GM18951 (cell line): ENCODE measurements around the gene ST6GAL1.
"Not testable (repeated sequence)": the region's sequence is repeated elsewhere in the genome, so short reads cannot be mapped to it uniquely, and the experiment has no call there.

ENCODE experiments used
- POLR2A ChIP-seq: IDR thresholded peaks from 4 replicates; pipeline ENCODE4 v1.6.1; 2011; ENCODE audit warnings: mild to moderate bottlenecking; ENCODE audit not compliant: insufficient read length, insufficient read depth; ENCODE audit errors: extremely low read depth
- in situ Hi-C: fragments of 300-500 bp; cut with MboI; formaldehyde crosslinking; loops from one replicate; pipeline ENCODE4 v1.12.0; 2022; ENCODE audit warnings: low sequenced_read_pairs, mixed read lengths, inconsistent platforms; ENCODE audit not compliant: unreplicated experiment

ST6GAL1 gene

DNA sequence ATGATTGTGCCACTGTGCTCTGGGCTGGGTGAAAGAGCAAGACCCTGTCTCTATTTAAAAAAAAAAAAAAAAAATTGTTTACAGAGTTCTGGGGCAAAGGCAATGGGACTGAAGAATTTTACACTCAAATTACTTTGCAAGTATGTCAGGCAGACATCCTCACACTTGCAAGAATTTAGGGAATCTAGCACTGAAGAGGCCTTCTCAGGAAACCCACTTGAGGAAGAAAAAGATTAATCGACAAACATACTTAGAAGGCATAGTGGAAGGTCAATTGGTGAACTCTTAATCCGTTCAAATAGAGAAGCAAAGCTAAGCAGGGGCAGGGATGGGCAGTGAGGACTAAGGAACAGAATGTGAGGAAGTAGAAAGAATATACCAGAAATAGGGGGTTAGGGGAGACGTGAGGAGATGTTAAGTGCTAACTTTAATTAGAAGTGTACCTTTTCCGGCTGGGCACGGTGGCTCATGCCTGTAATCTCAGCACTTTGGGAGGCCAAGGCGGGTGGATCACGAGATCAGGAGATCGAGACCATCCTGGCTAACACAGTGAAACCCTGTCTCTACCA lies 15.0 kb downstream of the ST6GAL1 start:
- in situ Hi-C loops: no loop called here

DNA sequence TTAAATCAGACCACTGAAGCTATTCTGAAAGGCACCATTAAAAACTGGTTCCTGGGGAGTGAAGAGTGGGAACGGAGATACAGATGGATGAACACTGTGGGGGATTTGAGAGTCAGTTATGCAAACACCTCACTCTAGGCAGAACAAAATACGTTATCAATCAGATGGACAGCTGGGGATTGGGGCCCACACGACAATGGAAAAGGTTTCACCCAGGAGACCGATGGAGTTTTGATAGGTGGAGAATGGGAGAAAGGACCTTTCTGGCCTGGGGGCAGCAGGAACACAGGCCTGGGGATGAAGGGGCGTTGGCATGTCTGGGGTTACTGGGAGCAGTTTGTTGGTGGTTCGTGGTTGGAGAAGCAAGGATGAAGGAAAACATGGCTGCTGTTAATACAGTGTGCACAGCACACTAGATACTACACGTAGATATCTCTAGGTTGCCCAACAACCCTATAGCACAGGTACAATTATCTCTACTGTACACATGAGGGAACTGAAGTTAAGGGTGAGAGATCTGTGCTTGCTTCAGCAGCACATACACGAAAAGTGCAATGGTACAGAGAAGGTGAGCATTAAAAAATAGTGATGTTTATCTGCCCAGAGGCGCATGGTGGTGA lies 16.5 kb downstream of the ST6GAL1 start:
- in situ Hi-C loops: no loop called here

More for the DNA sequence above, 15.0 kb downstream of the ST6GAL1 start:
- no peak for TF ChIP-seq POLR2A

DNA sequence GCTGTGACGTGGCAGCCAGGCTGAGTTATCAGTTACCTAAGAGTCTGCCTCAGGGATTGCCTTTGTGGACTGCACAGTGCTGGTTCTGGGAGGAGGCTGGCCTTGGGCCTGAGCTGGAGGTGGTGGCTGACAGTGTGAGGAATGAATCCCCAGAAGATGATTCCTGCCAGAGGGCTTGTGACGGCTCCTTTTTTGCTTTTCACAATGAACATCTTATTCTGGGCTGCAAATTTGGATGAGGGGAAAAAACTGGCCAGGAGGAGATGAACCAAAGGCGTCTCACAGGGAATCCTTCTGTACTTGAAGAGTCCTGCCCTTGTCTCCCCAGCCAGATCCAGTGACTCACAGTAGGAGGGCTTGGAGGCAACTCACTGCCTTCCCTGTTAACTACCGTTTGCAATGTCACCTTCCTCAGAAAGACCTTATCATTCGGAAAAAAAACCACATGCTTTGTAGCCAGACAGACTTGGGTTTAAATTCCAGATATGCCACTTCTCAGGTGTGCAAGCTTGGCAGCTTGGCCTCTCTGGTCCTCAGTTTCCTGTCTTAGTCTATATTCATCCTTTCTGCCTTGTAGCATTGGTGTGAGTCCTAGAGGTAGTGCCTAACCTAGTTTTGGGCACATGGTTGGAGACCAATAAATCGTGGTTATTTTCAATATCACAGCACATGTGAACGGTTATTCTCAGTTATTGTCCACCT lies 19.1 kb downstream of the ST6GAL1 start:
- in situ Hi-C loops: no loop called here
- no peak for TF ChIP-seq POLR2A

More for the DNA sequence above, 16.5 kb downstream of the ST6GAL1 start:
- TF ChIP-seq POLR2A: no peak

DNA sequence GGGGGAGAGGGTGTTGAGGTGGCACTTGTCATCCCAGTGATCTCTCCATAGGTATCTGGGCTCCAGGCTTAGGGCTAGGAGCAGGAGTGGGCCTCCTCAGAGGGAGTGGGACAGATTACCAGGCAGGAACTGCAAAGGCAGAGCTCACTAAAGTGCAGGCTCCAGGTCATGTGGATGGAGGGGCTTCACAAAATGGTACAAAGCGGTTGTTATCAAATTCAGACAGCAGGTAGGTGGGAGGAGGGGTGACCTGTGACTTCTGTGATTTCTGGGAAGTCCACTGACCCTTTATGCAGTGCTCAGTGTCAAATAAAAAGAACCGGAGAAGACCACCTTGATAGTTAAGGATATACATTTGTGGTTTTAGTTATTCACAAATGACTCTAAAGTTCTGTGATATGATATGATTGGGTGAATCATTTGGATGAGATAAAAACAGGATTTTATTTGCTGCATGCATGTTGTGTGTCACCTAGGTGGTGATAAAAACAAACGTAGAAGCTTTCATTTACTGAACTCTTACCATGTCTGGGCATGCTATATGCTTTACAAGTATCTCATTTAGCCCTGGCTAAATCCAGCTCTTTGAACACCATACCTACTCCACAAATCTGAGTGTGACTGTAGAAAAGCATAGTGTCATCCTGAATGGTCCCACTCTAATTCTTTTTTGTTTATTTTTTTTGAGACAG lies 20.2 kb downstream of the ST6GAL1 start:
- in situ Hi-C loops: no loop called here
- no peak for TF ChIP-seq POLR2A

DNA sequence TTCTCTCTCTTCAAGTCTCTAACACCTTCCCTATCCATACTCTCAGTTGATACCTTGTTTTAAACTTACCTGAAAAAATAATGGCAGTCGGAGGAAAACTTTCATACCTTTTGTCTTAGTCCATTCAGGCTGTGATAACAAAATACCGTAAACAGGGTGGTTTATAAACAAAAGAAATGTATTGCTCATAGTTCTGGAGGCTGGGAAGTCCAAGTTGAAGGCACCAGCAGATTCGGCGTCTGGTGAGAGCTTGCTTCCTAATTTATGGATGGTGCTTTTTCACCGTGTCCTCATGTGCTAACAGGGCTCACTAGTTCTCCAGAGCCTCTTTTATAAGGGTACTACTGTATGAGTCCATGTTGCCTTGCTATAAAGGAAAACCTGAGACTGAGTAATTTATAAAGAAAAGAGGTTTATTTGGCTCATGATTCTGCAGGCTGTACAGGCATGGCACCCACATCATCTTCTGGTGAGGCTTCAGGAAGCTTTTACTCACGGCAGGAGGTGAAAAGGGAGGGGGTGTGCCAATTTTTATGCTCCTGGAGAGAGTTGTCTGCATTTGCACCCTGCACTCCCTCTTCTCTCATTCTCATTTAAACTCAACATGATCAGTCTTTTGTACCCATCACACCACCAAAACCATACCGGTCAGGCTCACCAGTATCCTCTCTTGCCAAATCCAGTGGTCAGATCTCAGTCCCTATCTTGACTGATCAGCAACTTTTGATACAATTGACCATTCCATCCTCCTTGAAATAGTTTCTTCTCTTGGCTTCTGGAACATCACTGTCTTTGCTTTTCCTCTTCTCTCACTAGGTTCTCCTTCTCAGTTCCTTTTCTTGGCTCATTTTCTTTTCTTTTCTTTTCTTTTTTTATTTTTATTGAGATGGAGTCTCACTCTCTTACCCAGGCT lies 21.6 kb downstream of the ST6GAL1 start:
- TF ChIP-seq POLR2A: no peak
- in situ Hi-C loops: no loop called here

DNA sequence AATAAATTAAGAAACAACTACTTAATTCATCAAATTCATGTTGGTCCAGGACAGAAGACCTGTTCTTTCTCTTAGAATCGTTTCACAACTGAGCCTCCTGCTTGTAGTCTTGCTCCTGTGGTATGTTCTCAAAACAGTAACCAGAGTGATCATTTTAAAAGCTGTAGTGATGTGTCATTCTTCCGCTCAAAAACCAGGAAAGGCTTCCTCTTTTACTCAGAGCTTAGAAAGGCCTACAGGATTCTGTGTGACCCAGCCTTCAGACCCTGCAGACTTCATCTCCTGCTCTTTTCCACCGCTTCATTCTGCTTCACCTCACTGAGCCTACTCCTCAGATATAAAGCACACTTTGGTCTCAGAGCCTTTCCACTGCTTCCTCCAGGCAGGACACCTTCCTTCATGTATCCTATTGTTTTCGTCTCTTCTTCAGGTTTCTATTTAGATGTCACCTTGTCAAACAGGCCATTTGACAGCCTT lies 22.7 kb downstream of the ST6GAL1 start:
- in situ Hi-C loops: no loop called here
- no peak for TF ChIP-seq POLR2A

DNA sequence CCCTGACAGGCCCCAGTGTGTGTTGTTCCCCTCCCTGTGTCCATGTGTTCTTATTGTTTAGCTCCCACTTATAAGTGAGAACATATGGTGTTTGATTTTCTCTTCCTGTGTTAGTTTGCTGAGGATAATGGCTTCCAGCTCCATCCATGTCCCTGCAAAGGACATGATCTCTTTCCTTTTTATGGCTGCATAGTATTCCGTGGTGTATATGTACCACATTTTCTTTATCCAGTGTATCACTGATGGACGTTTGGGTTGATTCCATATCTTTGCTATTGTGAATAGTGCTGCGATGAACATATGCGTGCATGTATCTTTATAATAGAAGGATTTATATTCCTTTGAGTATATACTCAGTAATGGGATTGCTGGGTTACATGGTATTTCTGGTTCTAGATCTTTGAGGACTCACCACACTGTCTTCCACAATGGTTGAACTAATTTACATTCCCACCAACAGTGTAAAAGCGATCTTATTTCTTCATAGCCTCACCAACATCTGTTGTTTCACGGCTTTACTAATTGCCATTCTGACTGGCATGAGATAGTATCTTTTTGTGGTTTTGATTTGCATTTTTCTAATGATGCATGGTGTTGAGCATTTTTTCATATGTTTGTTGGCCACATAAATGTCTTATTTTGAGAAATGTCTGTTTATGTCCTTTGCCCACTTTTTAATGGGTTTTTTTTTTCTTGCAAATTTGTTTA lies 23.8 kb downstream of the ST6GAL1 start:
- in situ Hi-C loops: not testable (repeated sequence)

DNA sequence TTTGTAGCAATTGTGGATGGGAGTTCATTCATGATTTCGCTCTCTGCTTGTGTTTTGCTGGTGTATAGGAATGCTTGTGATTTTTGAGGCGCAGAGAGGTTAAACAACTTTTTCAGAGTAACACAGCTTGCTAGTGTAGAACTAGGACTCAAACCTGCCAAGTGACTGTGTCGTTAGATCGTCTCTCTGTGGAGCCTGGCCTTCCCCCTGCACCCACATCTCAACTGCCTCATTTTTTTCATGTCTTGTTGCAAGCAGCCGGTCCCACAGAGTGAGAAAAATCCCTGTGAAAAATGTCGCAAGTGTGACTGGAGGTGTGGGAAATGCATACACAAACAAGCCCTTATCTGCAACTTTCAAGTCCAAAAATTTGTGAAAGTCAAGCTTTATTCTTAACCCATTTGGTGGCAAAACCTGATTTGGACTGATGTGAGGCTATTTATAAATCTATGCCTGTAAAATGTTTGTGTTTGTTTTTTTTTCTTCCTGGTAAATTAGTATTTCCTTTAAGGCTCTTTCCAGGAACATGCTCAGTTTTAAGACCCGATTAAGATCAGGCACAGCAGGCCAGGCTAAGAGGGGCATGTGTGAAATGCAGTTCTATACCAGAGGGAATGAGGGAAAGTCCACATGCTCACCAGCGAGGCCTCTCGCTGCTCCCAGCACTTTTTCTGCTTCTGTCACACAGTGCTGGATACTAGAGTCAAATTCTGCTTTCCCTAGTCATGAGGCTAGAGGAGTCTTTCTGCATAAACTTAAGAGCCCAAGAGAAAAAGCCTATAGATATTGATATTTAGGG lies 25.8 kb downstream of the ST6GAL1 start:
- TF ChIP-seq POLR2A: no peak
- in situ Hi-C loops: no loop called here

DNA sequence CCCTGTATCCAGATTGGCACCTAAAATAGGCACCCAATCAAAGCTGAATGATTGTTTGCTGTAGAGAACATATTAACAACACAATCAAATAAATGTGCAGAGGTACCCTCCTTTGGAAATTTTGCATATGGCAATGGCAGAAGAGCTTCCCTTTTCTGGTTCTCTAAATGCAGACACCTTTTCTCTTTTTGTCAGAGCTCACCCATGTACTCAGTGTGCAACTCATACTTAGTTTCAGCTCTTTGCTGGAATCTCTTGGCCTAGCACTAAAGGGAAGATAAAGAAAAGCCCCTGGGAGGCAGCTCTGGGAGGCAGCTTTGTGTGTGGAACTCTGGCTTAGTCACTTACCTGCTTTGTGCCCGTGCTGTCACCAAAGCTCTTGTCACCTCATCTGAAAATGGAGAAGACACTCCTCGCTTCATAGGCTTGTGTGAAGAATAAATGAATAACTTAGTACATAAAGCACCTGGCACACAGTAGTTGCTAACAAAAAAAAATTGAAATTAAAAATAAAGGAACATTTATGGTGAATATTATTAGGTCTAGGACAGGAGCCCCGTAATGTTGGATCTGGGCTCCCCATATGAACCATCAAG lies 28.8 kb downstream of the ST6GAL1 start:
- in situ Hi-C loops: no loop called here
- no peak for TF ChIP-seq POLR2A

DNA sequence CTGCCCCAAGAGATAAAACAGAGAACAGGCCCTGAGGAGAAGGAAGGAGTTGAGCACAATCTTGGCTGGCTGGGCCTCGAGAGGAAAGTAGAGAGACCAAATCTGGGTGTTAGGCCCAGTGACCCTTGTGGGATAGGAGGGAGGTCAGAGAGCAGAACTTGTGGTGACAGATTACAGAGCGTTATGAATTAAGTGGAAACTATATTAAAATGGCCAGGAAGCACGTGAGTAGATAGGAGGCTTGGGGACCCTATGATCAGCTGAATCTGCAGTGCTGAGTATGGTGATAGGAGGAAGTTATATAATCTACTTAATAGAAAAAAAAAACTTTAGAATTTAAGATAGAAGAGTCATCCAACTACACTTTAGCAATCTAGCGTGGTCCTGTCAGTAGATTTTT lies 30.0 kb downstream of the ST6GAL1 start:
- no peak for TF ChIP-seq POLR2A
- in situ Hi-C loops: no loop called here

DNA sequence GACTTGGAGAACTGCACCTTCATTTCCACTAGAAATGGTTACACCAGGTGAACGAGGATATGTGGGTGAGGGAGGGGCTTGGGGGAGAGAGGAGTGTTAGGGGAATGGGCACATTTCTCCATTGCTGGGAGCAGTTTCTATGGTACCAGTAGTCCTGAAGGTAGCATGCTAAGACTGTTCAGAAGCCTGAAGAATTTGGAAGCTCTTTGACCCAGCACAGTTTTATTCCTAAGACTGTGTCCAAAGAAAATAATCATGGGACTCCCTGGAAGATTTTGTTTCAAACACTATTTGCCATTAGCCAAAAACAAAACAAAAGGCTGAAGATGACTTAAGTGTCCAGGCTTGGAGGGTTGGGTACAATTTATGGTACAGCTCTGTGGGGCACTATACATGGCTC lies 32.1 kb downstream of the ST6GAL1 start:
- TF ChIP-seq POLR2A: no peak
- in situ Hi-C loops: no loop called here

DNA sequence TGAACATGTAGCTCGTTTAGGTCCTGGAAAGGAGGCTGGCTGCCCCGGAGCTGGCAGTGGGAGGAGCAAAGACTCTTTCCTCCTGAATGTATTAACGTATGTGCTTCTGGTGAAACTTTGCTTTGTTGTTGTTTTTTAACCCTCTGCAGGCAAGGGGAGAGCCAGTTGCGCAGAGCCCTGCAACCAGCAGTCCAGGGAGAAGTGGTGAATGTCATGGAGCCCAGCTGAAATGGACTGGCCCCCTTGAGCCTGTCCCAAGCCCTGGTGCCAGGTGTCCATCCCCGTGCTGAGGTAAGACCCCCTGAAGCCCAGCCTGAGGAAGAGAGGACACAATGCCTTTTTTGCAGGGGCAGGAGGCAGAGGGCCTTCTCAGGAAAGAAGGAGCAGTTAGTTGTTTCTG lies 33.3 kb downstream of the ST6GAL1 start:
- in situ Hi-C loops: no loop called here
- no peak for TF ChIP-seq POLR2A
